Measurements from ENCODE around the gene PCK1.

Gene PCK1

DNA sequence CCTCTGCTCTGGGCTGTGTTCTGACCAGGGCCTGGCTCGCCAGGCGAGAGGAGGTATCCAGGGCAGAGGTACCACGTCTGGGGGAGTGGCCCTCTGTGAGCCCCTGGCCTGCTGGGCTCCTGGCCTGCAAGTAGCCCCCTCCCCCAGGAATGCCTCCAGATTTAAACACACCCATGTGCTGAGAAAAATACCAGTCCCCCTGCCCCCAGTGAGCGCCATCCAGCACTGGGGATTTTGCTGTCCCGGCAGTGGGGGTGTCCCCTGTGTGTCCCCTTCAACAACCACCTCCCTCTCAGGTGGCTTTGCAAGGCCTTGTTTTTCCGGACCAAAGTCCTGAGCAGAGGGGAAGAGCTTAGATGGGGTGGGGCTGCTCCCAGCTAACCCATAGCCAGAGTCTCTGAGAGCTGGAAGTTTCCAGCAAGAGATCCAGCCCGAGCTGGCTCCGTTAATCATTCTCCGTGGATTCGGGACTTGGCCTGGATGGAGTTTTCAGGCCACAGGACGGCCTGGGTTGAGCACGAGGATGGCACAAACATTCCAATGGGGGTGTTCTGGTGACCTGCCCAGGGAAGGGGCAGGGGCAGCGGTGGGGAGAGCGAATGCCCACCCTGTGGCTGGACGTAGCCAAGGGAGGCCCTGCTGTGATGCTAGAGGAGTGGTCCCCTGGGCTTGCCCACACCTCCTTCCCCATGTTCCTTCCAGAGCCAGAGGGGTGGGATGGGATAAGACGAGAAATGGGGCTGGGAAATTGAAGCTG, 29.0 kb downstream of the PCK1 start:
- DNase-seq: no peak

DNA sequence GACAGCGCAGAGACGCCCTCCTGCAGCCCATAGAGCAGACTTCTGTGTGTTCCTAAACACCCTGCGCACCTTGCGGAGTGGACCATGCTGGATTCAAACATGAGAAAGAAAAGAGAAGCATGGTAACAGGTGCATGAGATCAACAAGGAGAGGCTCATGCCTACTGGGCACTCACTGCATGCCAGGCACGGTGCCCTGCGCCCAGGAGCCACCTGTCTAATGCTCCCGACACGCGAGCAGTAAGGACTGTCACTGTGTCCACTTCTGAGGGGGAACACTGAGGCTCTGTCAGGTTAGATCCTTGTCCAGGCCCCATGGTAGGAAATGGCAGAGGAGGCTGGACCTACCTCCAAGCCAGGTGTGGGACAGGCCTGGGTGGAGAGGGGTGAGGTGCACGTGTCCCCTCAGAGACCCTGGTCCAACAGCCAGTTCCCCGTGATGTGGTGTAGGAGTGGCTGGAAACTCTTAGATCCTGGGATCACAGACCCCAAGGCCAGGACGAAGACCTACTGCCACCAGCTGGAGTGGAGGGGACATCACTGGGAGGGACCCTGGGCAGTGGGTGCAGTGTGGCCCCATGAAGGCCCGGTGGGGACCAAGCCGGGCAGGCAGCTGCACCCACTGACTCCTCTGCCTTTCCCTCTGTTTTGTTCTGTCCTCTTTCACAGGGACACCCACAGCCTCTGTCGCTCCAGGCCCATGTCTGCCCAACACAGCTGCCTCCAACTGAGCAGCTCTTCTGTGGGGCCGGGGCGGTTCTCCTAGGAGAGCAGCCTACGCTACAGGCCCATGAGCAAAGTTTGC, 29.8 kb downstream of the PCK1 start:
- DNase-seq: no peak

GRCh38 chr20:57591289-57592229, 30.6 kb downstream of the PCK1 start:
- DNase-seq: no peak

DNA sequence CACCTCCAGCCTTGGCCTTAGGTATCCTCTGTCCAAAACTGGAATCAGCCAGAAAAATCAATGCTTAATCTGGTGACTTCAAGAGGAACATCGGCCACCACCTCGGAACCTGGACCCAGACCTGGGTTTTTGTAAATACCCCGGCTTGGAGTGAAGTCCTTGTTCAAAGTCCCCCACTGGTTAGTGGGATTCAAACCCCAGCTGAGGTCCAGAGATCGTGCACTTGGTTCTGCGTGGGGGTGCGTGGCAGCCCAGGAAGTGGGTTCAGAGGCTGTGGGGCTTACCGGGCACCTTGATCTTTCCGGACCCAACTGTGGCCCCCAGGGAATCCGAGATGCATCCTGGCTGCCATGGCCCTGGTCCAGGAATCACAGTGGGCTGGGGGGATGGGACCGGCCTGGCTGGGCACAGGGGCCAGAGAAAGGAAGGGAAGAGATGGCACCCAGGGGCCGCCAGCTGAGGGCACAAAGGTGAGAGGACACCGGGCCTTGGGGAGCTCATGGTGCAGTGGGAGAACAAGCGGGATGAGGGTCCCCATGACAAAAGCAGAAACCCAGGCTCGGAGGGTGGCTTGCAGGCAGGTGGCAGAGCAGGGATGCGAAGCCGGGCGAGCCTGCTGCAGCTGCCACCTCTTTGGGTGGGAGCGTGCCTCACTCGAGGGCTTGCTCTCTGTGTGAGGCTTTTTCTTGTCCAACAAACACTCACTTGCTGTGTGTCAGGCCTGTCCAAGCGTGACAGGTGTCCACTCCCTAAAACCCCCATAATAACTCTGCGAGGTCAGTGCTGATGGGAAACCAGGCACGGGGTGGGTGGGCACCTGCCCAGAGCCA, 31.6 kb downstream of the PCK1 start:
- DNase-seq: no peak

DNA sequence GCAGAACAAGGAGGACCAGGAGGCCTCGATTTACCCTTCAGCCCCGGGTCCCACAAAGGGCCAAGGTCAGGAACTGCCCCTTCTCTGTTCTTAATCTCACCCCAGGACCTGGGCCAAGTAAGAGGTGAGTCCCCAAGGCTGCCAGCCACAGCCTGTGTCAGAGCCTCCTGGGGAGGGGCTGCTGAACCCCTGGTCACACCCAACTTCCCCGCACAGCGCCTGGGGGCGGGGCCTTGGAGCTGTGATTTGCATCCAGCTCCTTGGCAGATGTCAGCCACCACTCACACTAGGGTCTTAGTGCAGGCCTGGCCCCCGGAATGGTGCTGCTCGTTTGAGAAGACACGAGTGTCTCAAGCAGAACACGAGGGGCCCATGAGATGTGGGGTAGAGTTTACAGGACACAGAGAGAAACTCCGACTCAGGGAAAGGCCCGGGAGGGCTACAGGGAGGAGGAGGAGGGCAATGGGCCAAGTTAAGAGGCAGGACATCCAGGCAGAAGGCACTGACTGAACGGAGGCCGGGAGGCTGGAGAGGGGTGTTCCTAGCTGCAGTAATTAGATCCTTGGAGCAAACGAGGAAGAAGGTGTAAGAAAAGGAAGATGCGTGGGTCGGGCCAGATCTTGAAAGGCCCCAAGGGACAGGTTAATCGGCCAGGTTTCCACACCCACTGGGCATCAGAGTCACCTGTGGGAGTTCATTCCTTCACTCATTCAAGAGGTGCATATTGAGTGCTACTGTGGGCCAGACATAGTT, 32.4 kb downstream of the PCK1 start:
- no peak for DNase-seq

- DNase-seq: peak; percentile 69
Observed at GRCh38 chr20:57594092-57594951, 33.4 kb downstream of the PCK1 start.

DNA sequence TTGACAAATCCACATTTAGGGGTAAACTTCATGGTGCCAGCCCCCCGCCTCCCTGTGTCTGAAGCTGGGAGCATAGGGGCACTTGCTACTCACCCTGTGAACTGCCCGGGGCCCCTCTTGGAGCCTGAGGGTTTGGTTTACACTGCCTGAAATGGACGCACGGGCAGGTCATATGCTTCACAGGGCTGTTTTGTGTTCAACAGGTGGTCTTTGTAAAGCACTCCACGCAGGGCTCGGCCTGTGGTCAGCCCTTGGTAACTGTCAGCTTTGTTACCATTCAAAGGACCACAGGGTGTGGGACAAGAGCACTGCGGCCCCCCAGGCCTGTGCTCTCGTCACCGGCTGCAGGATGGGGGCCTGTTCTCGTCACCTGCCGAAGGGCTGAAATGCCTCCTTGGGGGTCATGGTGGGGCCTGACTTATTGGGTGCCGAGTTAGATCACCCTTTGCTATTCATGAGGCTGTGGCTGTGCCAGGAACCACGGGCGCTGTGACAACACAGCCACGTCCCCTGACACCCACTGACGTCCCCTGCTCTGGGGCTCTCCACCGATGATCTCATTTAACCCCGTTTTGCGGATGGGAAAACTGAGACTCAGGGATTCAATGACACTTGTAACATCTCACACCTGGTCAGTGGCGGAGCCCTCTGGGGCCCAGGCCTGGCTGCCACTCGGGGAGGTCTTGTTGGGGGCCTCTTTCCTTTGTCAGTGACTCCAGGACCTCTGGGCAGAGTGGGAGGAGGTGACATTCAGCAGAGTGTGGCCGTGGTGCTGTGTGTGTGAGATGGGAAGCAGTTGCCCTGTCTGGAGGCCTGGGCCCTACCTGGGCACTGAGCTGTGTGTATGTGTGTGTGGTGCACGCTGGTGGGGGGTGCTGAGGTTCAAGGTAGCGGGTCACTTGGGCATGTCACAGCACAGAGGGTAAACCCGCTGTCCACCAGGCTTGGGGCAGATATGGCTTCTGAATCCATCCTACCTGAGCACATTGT, 34.4 kb downstream of the PCK1 start:
- no peak for DNase-seq

DNA sequence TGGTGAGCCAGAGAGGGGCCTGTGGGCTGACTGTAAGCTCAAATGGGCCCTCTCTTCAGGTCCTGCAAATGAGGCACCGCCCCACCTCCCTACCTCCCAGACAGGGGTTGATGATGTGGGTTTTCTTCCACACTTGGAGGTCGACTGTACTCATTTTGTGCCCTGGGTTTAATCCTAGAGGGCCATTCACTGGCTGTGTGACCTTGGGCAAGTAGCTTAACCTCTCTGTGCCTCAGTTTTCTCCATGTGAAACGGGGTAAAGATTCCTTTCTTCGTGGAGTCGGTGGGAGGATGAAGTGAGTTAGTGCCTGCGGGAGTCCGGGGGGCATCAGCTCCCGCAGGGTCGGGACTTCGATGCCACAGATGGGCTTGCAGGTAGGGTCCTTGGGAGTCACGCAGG, 35.4 kb downstream of the PCK1 start:
- no peak for DNase-seq

GRCh38 chr20:57596998-57597939, 36.4 kb downstream of the PCK1 start:
- DNase-seq: peak; percentile 77

GRCh38 chr20:57598060-57598459, 37.1 kb downstream of the PCK1 start:
- no peak for DNase-seq

DNA sequence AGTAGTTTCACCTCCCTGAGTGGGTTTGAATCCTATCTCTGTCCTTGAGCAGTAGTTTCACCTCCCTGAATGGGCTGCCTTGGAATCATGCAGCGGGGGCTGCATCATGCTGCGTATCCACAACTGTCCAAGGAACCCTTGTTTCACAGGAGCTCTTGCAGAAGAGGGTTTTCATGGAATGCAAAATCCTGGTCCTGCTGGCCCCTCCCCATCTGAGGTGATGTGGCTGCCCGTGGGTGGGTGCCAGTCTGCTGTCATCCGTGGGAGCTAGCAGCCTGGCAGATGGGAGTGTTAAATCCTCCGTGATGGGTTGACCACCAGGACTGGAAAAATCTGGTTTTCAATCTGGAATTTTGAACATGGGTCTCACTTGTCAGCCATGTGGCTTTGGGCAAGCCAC, 37.6 kb downstream of the PCK1 start:
- DNase-seq: no peak

- DNase-seq: peak; percentile 23
Observed at GRCh38 chr20:57600320-57601210, 39.7 kb downstream of the PCK1 start.

- no peak for DNase-seq
Observed at GRCh38 chr20:57601211-57601570, 40.3 kb downstream of the PCK1 start.

DNA sequence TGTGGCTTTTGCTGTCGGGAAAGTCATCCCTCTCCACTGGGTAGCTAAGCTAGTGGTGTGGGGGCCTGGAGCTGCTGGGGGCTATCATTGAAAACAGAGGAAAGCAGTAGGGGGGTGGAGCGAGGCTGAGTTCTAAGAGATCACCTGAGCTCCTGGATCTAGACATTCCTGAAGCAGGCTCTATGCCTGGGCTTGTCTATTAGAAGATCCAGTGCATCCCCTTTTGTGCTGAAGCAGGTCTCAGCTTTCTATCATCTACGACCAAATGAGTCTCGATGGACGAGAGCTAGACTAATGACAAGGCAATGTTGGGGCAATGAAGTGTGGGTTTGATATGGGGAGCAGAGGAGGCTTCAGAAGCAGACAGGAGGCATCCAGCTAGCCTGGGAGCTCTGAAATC, 40.8 kb downstream of the PCK1 start:
- DNase-seq: no peak

GRCh38 chr20:57603120-57603519, 42.2 kb downstream of the PCK1 start:
- DNase-seq: no peak

- peak; percentile 41 for DNase-seq
Observed at GRCh38 chr20:57605045-57605444, 44.1 kb downstream of the PCK1 start.

DNA sequence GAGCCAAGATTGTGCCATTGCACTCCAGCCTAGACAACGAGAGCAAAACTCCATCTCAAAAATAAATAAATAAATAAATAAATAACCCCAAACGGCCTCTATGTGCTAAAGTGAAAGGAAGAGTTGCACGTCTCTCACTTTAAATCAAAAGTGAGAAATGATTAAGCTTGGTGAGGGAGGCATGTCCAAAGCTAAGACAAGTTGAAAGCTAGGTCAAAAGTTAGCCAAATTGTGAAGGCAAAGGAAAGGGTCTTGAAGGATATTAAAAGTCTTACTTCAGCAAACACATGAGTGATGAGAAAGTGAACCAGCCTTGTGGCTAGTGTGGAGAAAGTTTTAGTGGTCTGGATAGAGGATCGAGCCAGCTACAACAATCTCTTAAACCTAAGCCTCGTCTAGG, 45.0 kb downstream of the PCK1 start:
- DNase-seq: no peak
